ENCODE measurements around the gene AMDHD2.

AMDHD2 gene

GRCh38 chr16:2520097-2520783 lies at the start of gene AMDHD2:
TSS of gene AMDHD2 (plus strand) at chr16:2520371. CDS start at chr16:2520459, 88 bp downstream.
- Histone ChIP-seq H3K4me1 (peaks cover 7 to 58% (median 53%) of the 10 kb centered on the region in 4 donors), H3K27me3 (no peaks in the 10 kb centered on the region), H3K9me3 (no peaks in the 10 kb centered on the region), H3K27ac (peak within 1 kb of the TSS; percentile 83 to 99), H3K36me3 (peaks cover 0 to 33% (median 19%) of the 10 kb centered on the region in 3 donors), H3K4me3 (peak within 1 kb of the TSS; percentile 67)
- TF ChIP-seq CTCF (IDR thresholded peaks at IDR 0.05) = no peak
- intact Hi-C loops (cut with DNase I; ENCODE audit: low total_unique reads) = no loop called here
- DNase-seq = peak; percentile 92 to 93

- no peak for TF ChIP-seq CTCF (IDR thresholded peaks at IDR 0.05)
- H3K36me3 ChIP-seq = no peaks in the 10 kb centered on the region
- intact Hi-C loops (cut with DNase I; ENCODE audit: low total_unique reads) = loop anchor here (10.0 kb wide), 1 partner anchor 126 kb away; the partner anchor contains the start of gene ABCA3
- no peak overlapping the region for H3K4me3 ChIP-seq
- peaks cover 6 to 77% (median 56%) of the 10 kb centered on the region in 4 donors for H3K4me1 ChIP-seq
- no peak overlapping the region for H3K27ac ChIP-seq
- H3K9me3 ChIP-seq = no peaks in the 10 kb centered on the region
- no peak for DNase-seq
- peaks cover 6 to 69% of the 10 kb centered on the region in 2 donors for H3K27me3 ChIP-seq
These were observed 49.6 kb upstream of the AMDHD2 start for GRCh38 chr16:2470603-2471015.

GRCh38 chr16:2471016-2471652 lies 49.0 kb upstream of the AMDHD2 start, which contains the start of gene NTN3:
TSS of gene NTN3 (plus strand) at chr16:2471297. CDS start at chr16:2471702, 405 bp downstream.
- H3K4me1 ChIP-seq = peaks cover 6 to 82% (median 62%) of the 10 kb centered on the region in 4 donors
- TF ChIP-seq CTCF (IDR thresholded peaks at IDR 0.05) = no peak
- intact Hi-C loops (cut with DNase I; ENCODE audit: low total_unique reads) = loop anchor here (10.0 kb wide), 1 partner anchor 126 kb away; the partner anchor contains the start of gene ABCA3
- no peak for DNase-seq
- H3K27me3 ChIP-seq = peaks cover 6 to 69% of the 10 kb centered on the region in 2 donors
- peak within 1 kb of the TSS in 1 of 2 donors; percentile 23 for H3K4me3 ChIP-seq
- no peaks in the 10 kb centered on the region for H3K36me3 ChIP-seq
- H3K9me3 ChIP-seq = no peaks in the 10 kb centered on the region
- no peak within 1 kb of the TSS for H3K27ac ChIP-seq

GRCh38 chr16:2471653-2472487 lies 48.3 kb upstream of the AMDHD2 start:
- H3K36me3 ChIP-seq = no peaks in the 10 kb centered on the region
- H3K4me1 ChIP-seq = peaks cover 6 to 84% (median 62%) of the 10 kb centered on the region in 4 donors
- peak overlapping the region in 1 of 2 donors; percentile 23 for H3K4me3 ChIP-seq
- intact Hi-C loops (cut with DNase I; ENCODE audit: low total_unique reads) = loop anchor here (10.0 kb wide), 1 partner anchor 127 kb away; the partner anchor contains the start of gene ABCA3
- no peak for DNase-seq
- no peak overlapping the region for H3K27ac ChIP-seq
- peaks cover 6 to 67% of the 10 kb centered on the region in 2 donors for H3K27me3 ChIP-seq
- H3K9me3 ChIP-seq = no peaks in the 10 kb centered on the region
- TF ChIP-seq CTCF (IDR thresholded peaks at IDR 0.05) = no peak

GRCh38 chr16:2472488-2472864 lies 47.7 kb upstream of the AMDHD2 start:
- Histone ChIP-seq H3K4me1 (peaks cover 6 to 78% (median 58%) of the 10 kb centered on the region in 4 donors), H3K27ac (no peak overlapping the region), H3K9me3 (no peaks in the 10 kb centered on the region), H3K4me3 (no peak overlapping the region), H3K36me3 (no peaks in the 10 kb centered on the region), H3K27me3 (peaks cover 6 to 61% of the 10 kb centered on the region in 2 donors)
- no peak for DNase-seq
- no peak for TF ChIP-seq CTCF (IDR thresholded peaks at IDR 0.05)
- intact Hi-C loops (cut with DNase I; ENCODE audit: low total_unique reads) = loop anchor here (10.0 kb wide), 1 partner anchor 128 kb away; the partner anchor contains the start of gene ABCA3
